GM12878 (cell line): ENCODE data around the gene DOC2B.
"Not testable (repeated sequence)": the region's sequence is repeated elsewhere in the genome, so short reads cannot be mapped to it uniquely, and the experiment has no call there.

Source experiments
- EP300 ChIP-seq, 2 experiments: fragments of 150-350 bp in 1 of 2; IDR thresholded peaks; 2 replicates each; pipeline ENCODE4 v1.6.1; 2011 to 2012; ENCODE audit warnings: low read depth in 2 of 2, low read length in 2 of 2, borderline replicate concordance in 1 of 2, improper control_type of control experiment in 1 of 2, inconsistent platforms in 1 of 2; ENCODE audit not compliant: control insufficient read depth in 1 of 2
- JUNB ChIP-seq: IDR thresholded peaks from 2 replicates; pipeline ENCODE4 v1.6.1; 2016; ENCODE audit warnings: antibody characterized with exemption, mild to moderate bottlenecking
- NR2C2 ChIP-seq: IDR thresholded peaks from 2 replicates; pipeline ENCODE4 v1.6.1; 2011; ENCODE audit warnings: borderline replicate concordance, low read depth; ENCODE audit not compliant: control insufficient read depth, insufficient read length
- POLR2A ChIP-seq: IDR thresholded peaks from 2 replicates; pipeline ENCODE4 v1.6.1; 2011; ENCODE audit warnings: low read depth, mild to moderate bottlenecking, low read length
- YY1 ChIP-seq: IDR thresholded peaks from 2 replicates; pipeline ENCODE4 v1.6.1; 2011; ENCODE audit warnings: low read depth, mild to moderate bottlenecking, low read length
- TF ChIP-seq, protein P1 (sequence below), 3 experiments: IDR thresholded peaks in 2 of 3; conservative IDR thresholded peaks in 1 of 3; 2 replicates each; pipeline ENCODE4 v1.5.1; 2011; ENCODE audit warnings: low read depth in 3 of 3, low read length in 3 of 3, mild to moderate bottlenecking in 3 of 3, control low read depth in 2 of 3, moderate library complexity in 2 of 3, inconsistent platforms in 1 of 3, mixed read lengths in 1 of 3; ENCODE audit not compliant: control insufficient read depth in 2 of 3, insufficient read depth in 1 of 3; ENCODE audit errors: extremely low read depth in 1 of 3

DNA sequence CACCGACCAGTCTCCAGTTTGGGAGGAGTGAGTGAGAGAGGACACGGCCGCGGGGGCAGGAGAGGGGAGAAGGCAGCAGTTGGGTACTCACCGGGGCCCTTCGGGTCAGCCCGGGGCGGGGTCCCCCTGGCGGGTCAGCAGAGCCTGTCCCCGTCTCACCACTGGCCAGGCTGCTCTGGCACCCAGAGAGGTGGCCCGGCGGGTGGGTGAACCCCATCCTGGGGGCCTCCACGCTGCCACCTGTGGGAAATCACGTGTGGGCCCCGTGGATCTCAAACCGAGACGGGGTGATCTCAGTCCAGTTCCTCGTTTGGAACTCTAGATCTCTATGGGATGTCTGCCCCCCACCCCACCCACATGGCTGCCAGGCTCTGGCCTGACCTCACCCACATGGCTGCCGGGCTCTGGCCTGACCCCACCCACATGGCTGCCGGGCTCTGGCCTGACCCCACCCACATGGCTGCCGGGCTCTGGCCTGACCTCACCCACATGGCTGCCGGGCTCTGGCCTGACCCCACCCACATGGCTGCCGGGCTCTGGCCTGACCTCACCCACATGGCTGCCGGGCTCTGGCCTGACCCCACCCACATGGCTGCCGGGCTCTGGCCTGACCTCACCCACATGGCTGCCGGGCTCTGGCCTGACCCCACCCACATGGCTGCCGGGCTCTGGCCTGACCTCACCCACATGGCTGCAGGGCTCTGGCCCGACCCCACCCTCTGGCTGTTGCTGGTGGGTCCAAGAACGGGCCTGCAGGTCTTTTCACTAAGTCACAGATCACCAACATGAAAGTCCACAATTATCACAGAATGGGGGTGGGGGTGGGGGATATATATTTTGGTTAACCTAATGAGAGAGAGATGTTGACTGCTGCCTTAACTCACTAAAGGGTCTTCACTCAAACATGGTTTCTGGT is 34.4 kb upstream of the DOC2B start:
- TF ChIP-seq, protein P1, sequence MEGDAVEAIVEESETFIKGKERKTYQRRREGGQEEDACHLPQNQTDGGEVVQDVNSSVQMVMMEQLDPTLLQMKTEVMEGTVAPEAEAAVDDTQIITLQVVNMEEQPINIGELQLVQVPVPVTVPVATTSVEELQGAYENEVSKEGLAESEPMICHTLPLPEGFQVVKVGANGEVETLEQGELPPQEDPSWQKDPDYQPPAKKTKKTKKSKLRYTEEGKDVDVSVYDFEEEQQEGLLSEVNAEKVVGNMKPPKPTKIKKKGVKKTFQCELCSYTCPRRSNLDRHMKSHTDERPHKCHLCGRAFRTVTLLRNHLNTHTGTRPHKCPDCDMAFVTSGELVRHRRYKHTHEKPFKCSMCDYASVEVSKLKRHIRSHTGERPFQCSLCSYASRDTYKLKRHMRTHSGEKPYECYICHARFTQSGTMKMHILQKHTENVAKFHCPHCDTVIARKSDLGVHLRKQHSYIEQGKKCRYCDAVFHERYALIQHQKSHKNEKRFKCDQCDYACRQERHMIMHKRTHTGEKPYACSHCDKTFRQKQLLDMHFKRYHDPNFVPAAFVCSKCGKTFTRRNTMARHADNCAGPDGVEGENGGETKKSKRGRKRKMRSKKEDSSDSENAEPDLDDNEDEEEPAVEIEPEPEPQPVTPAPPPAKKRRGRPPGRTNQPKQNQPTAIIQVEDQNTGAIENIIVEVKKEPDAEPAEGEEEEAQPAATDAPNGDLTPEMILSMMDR (IDR thresholded peaks at IDR 0.05 in 2 of 3, conservative IDR thresholded peaks at IDR 0.05 in 1 of 3; ENCODE audit: control insufficient read depth in 2 of 3, extremely low read depth in 1 of 3, insufficient read depth in 1 of 3, low read depth in 3 of 3, low read length in 3 of 3): not testable (repeated sequence)
- not testable (repeated sequence) for TF ChIP-seq JUNB; EP300 (IDR thresholded peaks at IDR 0.05; ENCODE audit: borderline replicate concordance in 1 of 2, control insufficient read depth in 1 of 2, low read depth in 2 of 2, low read length in 2 of 2); POLR2A; NR2C2
- peak; percentile 93 for TF ChIP-seq YY1
